Prostate gland (tissue), 2 donors: ENCODE data around the gene AGER.

Experiments
- POLR2A ChIP-seq: fragments of 450-650 bp; IDR thresholded peaks from one replicate; pipeline ENCODE4 v1.6.1; 2016; ENCODE audit warnings: antibody characterized with exemption, mild to moderate bottlenecking
- TF ChIP-seq, protein P1 (sequence below), 4 experiments: fragments of 200-600 bp in 2 of 4; fragments of 450-650 bp in 2 of 4; sonication (generic) in 2 of 4; IDR thresholded peaks; 1 replicate in 3 of 4; 2 replicates in 1 of 4; pipeline ENCODE4 v1.5.1; 2016 to 2019; ENCODE audit warnings: antibody characterized with exemption in 4 of 4, mild to moderate bottlenecking in 2 of 4, moderate library complexity in 2 of 4

DNA sequence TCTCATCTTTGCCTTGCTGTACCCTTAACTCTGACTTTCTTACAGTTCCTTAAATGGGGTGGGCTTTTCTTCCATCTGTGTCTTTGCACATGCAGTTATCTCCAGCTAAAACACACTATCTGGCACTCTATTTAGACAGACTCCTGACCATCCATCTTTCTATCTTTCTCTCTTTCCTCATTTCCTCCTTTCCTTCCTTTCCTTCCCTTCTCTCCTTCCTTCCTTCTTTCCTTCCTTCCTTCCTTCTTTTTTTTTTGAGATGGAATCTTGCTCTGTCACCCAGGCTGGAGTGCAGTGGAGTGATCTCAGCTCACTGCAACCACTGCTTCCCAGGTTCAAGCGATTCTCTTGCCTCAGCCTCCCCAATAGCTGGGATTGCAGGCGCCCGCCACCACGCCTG lies 31.6 kb upstream of the AGER start:
- no peak for TF ChIP-seq POLR2A
- TF ChIP-seq, protein P1, sequence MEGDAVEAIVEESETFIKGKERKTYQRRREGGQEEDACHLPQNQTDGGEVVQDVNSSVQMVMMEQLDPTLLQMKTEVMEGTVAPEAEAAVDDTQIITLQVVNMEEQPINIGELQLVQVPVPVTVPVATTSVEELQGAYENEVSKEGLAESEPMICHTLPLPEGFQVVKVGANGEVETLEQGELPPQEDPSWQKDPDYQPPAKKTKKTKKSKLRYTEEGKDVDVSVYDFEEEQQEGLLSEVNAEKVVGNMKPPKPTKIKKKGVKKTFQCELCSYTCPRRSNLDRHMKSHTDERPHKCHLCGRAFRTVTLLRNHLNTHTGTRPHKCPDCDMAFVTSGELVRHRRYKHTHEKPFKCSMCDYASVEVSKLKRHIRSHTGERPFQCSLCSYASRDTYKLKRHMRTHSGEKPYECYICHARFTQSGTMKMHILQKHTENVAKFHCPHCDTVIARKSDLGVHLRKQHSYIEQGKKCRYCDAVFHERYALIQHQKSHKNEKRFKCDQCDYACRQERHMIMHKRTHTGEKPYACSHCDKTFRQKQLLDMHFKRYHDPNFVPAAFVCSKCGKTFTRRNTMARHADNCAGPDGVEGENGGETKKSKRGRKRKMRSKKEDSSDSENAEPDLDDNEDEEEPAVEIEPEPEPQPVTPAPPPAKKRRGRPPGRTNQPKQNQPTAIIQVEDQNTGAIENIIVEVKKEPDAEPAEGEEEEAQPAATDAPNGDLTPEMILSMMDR (IDR thresholded peaks at IDR 0.05): no peak
